GM21528 (cell line): Measurements from ENCODE around the gene EVPLL.
"Not testable (repeated sequence)": the region's sequence is repeated elsewhere in the genome, so short reads cannot be mapped to it uniquely, and the experiment has no call there.

Experiments
- ATAC-seq: cut with Tn5 transposase; IDR thresholded peaks from one replicate; pipeline ENCODE4 v1.9.1; 2021; ENCODE audit warnings: mild to moderate bottlenecking, moderate library complexity; ENCODE audit not compliant: unreplicated experiment, low FRiP score

The EVPLL gene

GRCh38 chr17:18378614-18379013, 1.0 kb downstream of the EVPLL start:
- ATAC-seq = not testable (repeated sequence)

GRCh38 chr17:18379246-18380146, 1.9 kb downstream of the EVPLL start:
- ATAC-seq = no peak

GRCh38 chr17:18380471-18381157, 3.0 kb downstream of the EVPLL start:
- no peak for ATAC-seq

GRCh38 chr17:18381158-18381952, 3.8 kb downstream of the EVPLL start:
- no peak for ATAC-seq

- ATAC-seq = no peak
Observed at GRCh38 chr17:18381953-18382245, 4.3 kb downstream of the EVPLL start.

GRCh38 chr17:18382441-18383078, 5.0 kb downstream of the EVPLL start:
- ATAC-seq = no peak

GRCh38 chr17:18383079-18383481, 5.5 kb downstream of the EVPLL start:
- not testable (repeated sequence) for ATAC-seq

GRCh38 chr17:18384271-18384670, 6.7 kb downstream of the EVPLL start:
- not testable (repeated sequence) for ATAC-seq

- not testable (repeated sequence) for ATAC-seq
Observed at GRCh38 chr17:18387583-18387982, 10.0 kb downstream of the EVPLL start.

- not testable (repeated sequence) for ATAC-seq
Observed at GRCh38 chr17:18388266-18388665, 10.7 kb downstream of the EVPLL start.

GRCh38 chr17:18388728-18389127, 11.2 kb downstream of the EVPLL start:
- ATAC-seq = not testable (repeated sequence)

GRCh38 chr17:18401872-18402590, 24.5 kb downstream of the EVPLL start:
- ATAC-seq = not testable (repeated sequence)

- ATAC-seq = not testable (repeated sequence)
Observed at GRCh38 chr17:18403166-18403565, 25.6 kb downstream of the EVPLL start.

GRCh38 chr17:18403604-18404003, 26.0 kb downstream of the EVPLL start:
- not testable (repeated sequence) for ATAC-seq

- not testable (repeated sequence) for ATAC-seq
Observed at GRCh38 chr17:18408906-18409305, 31.3 kb downstream of the EVPLL start.

- ATAC-seq = not testable (repeated sequence)
Observed at GRCh38 chr17:18409321-18409720, 31.7 kb downstream of the EVPLL start.

GRCh38 chr17:18410736-18411135, 33.2 kb downstream of the EVPLL start:
- not testable (repeated sequence) for ATAC-seq

- not testable (repeated sequence) for ATAC-seq
Observed at GRCh38 chr17:18411377-18411864, 33.8 kb downstream of the EVPLL start.

GRCh38 chr17:18412001-18412538, 34.5 kb downstream of the EVPLL start:
- ATAC-seq = not testable (repeated sequence)
